Hematopoietic multipotent progenitor cell treated with erythropoietin and hydrocortisone succinate and interleukin-3 and kit ligand, for 15 days (in vitro differentiated cells): ENCODE data around the gene PDE11A.

ENCODE experiments used
- DNase-seq: peaks from one replicate; pipeline ENCODE4 v3.0.0-alpha.2; 2015; ENCODE audit warnings: low spot score

PDE11A gene

GRCh38 chr2:177921726-177922125 lies 150.9 kb downstream of the PDE11A start:
- DNase-seq, result no peak

GRCh38 chr2:177917169-177917568 lies 155.4 kb downstream of the PDE11A start:
- DNase-seq, result no peak

GRCh38 chr2:177916342-177916741 lies 156.2 kb downstream of the PDE11A start:
- no peak for DNase-seq

GRCh38 chr2:177914247-177914646 lies 158.3 kb downstream of the PDE11A start:
- no peak for DNase-seq

- no peak for DNase-seq
These were observed 162.6 kb downstream of the PDE11A start for GRCh38 chr2:177909962-177910361.

- DNase-seq, result no peak
These were observed 163.8 kb downstream of the PDE11A start for GRCh38 chr2:177908824-177909223.

GRCh38 chr2:177908182-177908581 lies 164.4 kb downstream of the PDE11A start:
- DNase-seq, result no peak

- DNase-seq, result peak; percentile 49
These were observed 166.4 kb downstream of the PDE11A start for GRCh38 chr2:177906041-177906718.

- DNase-seq, result no peak
These were observed 166.9 kb downstream of the PDE11A start for GRCh38 chr2:177905640-177906039.

- no peak for DNase-seq
These were observed 170.0 kb downstream of the PDE11A start for GRCh38 chr2:177902395-177903163.

- no peak for DNase-seq
These were observed 172.5 kb downstream of the PDE11A start for GRCh38 chr2:177900082-177900481.

- DNase-seq, result no peak
These were observed 175.3 kb downstream of the PDE11A start for GRCh38 chr2:177897278-177897677.

- DNase-seq, result no peak
These were observed 176.0 kb downstream of the PDE11A start for GRCh38 chr2:177896587-177896986.

GRCh38 chr2:177894546-177894945 lies 178.0 kb downstream of the PDE11A start:
- no peak for DNase-seq

GRCh38 chr2:177893880-177894279 lies 178.7 kb downstream of the PDE11A start:
- DNase-seq, result no peak

GRCh38 chr2:177891533-177891932 lies 181.0 kb downstream of the PDE11A start:
- DNase-seq, result no peak

GRCh38 chr2:177889818-177890460 lies 182.6 kb downstream of the PDE11A start:
- DNase-seq, result no peak

GRCh38 chr2:177888581-177888980 lies 184.0 kb downstream of the PDE11A start:
- DNase-seq, result no peak

GRCh38 chr2:177887722-177888121 lies 184.9 kb downstream of the PDE11A start:
- DNase-seq, result no peak

GRCh38 chr2:177886824-177887223 lies 185.8 kb downstream of the PDE11A start:
- DNase-seq, result no peak

GRCh38 chr2:177885828-177886466 lies 186.6 kb downstream of the PDE11A start:
- DNase-seq, result no peak

- DNase-seq, result no peak
These were observed 189.4 kb downstream of the PDE11A start for GRCh38 chr2:177883177-177883576.

- no peak for DNase-seq
These were observed 190.1 kb downstream of the PDE11A start for GRCh38 chr2:177882501-177882900.
